NB4 (cell line): Measurements from ENCODE around the gene KRT1.

Experiments
- DNase-seq: peaks from one replicate; pipeline ENCODE4 v3.0.0; 2010; ENCODE audit warnings: low read depth
- H3K4me3 ChIP-seq: one replicate; pipeline ENCODE4 v1.5.1; 2011; ENCODE audit warnings: mild to moderate bottlenecking, low read depth, low read length, moderate library complexity
- MYC ChIP-seq: IDR thresholded peaks from 2 replicates; pipeline ENCODE4 v1.6.1; 2011; ENCODE audit warnings: low read depth, low read length
- POLR2A ChIP-seq: IDR thresholded peaks from 2 replicates; pipeline ENCODE4 v1.6.1; 2011; ENCODE audit warnings: mild to moderate bottlenecking; ENCODE audit not compliant: insufficient read length; ENCODE audit errors: extremely low read depth
- TF ChIP-seq, protein P1 (sequence below): IDR thresholded peaks from 2 replicates; pipeline ENCODE4 v1.6.1; 2011; ENCODE audit warnings: low read depth, low read length
- TF ChIP-seq, protein P2 (sequence below): IDR thresholded peaks from one replicate; pipeline ENCODE4 v1.5.1; 2012; ENCODE audit warnings: low read depth, low read length

Gene KRT1

DNA sequence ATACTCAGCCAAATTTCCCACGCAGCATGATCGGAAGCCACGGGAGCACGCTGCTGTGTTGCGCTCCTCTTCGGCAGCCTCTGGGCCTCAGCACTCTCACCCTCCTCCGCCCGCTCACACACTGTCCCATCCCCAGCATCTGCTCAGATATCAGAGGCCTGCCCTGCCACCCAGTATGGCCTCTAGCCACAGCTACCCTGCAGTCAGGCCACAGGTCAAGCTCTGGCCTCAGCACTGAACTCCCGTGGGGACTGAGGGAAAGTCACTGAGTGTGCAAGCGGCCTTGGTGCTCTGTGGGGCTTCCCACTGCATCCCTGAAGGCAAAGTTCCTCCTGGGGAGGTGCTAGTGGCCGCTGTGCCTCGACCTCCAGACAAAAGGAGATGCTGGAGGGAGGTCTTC lies 21.1 kb upstream of the KRT1 start:
- no peak overlapping the region for H3K4me3 ChIP-seq
- DNase-seq = no peak
- TF ChIP-seq MYC (no peak), POLR2A (no peak)
- TF ChIP-seq, protein P1, sequence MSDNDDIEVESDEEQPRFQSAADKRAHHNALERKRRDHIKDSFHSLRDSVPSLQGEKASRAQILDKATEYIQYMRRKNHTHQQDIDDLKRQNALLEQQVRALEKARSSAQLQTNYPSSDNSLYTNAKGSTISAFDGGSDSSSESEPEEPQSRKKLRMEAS = no peak
- TF ChIP-seq, protein P2, sequence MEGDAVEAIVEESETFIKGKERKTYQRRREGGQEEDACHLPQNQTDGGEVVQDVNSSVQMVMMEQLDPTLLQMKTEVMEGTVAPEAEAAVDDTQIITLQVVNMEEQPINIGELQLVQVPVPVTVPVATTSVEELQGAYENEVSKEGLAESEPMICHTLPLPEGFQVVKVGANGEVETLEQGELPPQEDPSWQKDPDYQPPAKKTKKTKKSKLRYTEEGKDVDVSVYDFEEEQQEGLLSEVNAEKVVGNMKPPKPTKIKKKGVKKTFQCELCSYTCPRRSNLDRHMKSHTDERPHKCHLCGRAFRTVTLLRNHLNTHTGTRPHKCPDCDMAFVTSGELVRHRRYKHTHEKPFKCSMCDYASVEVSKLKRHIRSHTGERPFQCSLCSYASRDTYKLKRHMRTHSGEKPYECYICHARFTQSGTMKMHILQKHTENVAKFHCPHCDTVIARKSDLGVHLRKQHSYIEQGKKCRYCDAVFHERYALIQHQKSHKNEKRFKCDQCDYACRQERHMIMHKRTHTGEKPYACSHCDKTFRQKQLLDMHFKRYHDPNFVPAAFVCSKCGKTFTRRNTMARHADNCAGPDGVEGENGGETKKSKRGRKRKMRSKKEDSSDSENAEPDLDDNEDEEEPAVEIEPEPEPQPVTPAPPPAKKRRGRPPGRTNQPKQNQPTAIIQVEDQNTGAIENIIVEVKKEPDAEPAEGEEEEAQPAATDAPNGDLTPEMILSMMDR = no peak

DNA sequence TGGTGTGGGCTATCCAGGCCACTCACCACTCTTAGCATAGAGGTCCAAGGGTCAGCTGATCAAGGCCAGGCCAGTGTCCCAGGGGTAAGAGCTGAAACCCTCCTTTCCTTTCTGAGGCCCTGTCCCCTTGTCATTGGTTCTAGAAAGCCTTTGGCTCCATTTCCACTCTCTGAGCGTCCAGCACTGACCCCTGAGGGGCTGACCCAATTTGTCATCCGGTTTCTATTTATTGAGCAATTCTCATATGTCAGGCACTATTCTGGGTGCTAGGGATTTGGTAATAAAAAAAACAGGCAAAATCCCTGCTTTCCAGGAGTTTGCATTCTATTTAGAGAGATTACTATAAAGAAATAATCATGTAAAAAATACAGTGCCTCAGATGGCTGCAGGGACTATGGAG lies 19.8 kb upstream of the KRT1 start:
- H3K4me3 ChIP-seq = no peak overlapping the region

DNA sequence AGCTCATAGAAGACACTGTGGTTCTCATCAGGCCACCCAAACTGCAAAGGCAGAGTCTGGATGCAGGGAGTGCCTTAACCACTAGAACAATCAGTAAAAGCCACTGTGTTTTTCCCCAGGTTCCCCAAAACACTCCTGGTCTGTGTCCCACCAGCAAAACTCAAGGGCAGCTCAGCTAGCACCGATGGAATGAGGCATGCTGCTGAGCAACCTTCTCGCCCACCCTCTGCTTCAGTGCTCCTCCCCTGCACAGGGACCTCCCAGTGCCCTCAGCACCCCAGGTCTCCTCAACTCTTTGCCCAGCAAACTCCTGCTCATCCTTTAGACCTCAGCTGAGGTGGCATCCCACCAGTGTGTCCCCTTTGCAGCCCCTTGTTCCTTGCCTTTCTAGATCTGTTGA lies 19.2 kb upstream of the KRT1 start:
- no peak for DNase-seq
- TF ChIP-seq MYC = no peak
- TF ChIP-seq, protein P1 = no peak
- no peak for TF ChIP-seq POLR2A
- TF ChIP-seq, protein P2 = no peak
- H3K4me3 ChIP-seq = no peak overlapping the region

More for the DNA sequence above, 19.8 kb upstream of the KRT1 start:
- TF ChIP-seq POLR2A = no peak
- TF ChIP-seq MYC = no peak
- TF ChIP-seq, protein P1 = no peak
- TF ChIP-seq, protein P2 = no peak
- no peak for DNase-seq

DNA sequence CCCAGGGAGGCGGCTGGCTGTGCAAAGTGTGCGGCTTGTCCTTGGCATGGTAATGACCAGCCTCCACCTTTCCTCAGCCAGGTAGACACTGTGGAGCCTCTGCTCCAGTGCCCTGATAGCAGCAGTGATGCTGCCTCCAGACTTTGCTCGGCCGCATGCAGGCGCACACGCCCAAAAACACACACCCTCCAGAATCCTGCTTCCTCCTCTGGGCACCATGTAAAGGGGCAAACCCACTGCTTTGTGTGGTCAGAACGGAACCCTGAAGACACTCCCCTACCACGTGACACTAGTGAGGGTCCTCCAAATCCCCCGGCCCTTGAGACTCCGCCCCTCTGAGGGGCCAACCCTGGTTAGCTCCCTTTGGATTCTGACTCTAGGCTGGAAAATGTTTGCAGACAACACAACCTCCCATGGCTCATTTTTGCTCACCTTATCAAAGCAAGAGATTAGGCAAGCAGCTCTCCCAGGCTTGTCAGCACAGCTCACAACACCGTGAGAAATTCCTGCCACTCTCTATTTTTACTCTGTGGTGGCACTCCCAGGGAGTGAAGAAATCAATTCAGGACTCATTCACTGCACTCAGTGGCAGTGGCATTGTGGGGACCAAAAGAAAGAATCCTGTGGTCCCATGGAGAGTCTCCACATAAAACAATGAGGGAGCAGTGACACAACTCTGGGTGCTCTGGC lies 18.6 kb upstream of the KRT1 start:
- TF ChIP-seq, protein P1 = no peak
- TF ChIP-seq POLR2A (no peak), MYC (no peak)
- TF ChIP-seq, protein P2 = no peak
- DNase-seq = no peak
- no peak overlapping the region for H3K4me3 ChIP-seq

DNA sequence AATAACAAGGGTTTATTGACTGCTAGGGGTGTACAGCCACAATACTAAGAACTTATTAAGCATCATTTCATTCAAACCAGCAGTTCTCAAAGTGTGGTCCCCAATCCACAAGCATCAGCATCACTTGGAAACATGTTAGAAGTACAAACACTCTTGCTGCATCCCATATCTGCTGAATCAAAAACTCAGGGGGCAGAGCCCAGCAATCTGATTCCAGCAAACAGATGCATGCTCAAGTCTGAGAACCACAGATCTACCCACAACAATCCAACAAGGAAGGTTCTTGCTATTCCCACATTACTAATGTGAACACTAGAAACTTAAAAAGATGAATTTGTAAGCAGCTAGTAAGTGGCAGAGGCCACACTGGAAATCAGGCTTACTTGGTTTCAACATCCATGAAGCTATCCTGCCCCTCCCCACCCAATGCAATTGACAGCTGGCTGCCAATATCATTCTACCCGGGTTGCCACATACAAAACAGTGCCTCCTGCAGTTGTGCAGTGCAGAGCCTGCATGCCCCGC lies 16.9 kb upstream of the KRT1 start:
- no peak for DNase-seq
- TF ChIP-seq, protein P1 = no peak
- no peak for TF ChIP-seq MYC
- TF ChIP-seq, protein P2 = no peak
- TF ChIP-seq POLR2A = no peak
- H3K4me3 ChIP-seq = no peak overlapping the region
